SK-N-MC (cell line): ENCODE measurements around the gene PREX1.

Experiments
- DNase-seq: peaks from one replicate; pipeline ENCODE4 v3.0.0-alpha.2; 2011; ENCODE audit warnings: low read depth, low spot score
- H3K27ac ChIP-seq: fragments of 200-600 bp; sonication (generic); 2 replicates; pipeline ENCODE4 v1.5.1; 2016; ENCODE audit warnings: mixed run types
- H3K36me3 ChIP-seq: fragments of 200-600 bp; sonication (generic); 2 replicates; pipeline ENCODE4 v1.6.1; 2017; ENCODE audit warnings: antibody characterized with exemption, low read length, mixed read lengths; ENCODE audit not compliant: insufficient read depth
- H3K4me3 ChIP-seq: fragments of 200-600 bp; sonication (generic); 2 replicates; pipeline ENCODE4 v1.5.1; 2016
- H3K9ac ChIP-seq: fragments of 200-600 bp; sonication (generic); 2 replicates; pipeline ENCODE4 v1.8.0; 2017; ENCODE audit warnings: mixed run types, mixed read lengths; ENCODE audit not compliant: insufficient read length
- H3K9me3 ChIP-seq: fragments of 200-600 bp; sonication (generic); 2 replicates; pipeline ENCODE4 v1.6.1; 2017; ENCODE audit warnings: low read depth, mild to moderate bottlenecking, antibody characterized with exemption, low read length, moderate library complexity, mixed read lengths
- EZH2 ChIP-seq: fragments of 200-600 bp; sonication (generic); IDR thresholded peaks from one replicate; pipeline ENCODE4 v1.6.1; 2017; ENCODE audit warnings: antibody characterized with exemption
- FOXP2 ChIP-seq: optimal IDR thresholded peaks from 2 replicates; pipeline ENCODE3; 2011; ENCODE audit warnings: mild to moderate bottlenecking, moderate library complexity; ENCODE audit not compliant: insufficient read depth; ENCODE audit errors: extremely low read length, control extremely low read depth
- POLR2AphosphoS5 ChIP-seq: IDR thresholded peaks from 2 replicates; pipeline ENCODE4 v1.6.1; 2012; ENCODE audit warnings: mild to moderate bottlenecking, low read depth, low read length, borderline replicate concordance

The PREX1 gene

GRCh38 chr20:48744515-48744914 lies 83.3 kb downstream of the PREX1 start:
- TF ChIP-seq FOXP2 (no peak), POLR2AphosphoS5 (no peak), EZH2 (no peak)
- H3K9ac ChIP-seq = no peak overlapping the region
- H3K4me3 ChIP-seq = no peak overlapping the region
- H3K27ac ChIP-seq = no peak overlapping the region
- peaks cover 53% of the 10 kb centered on the region for H3K36me3 ChIP-seq
- no peaks in the 10 kb centered on the region for H3K9me3 ChIP-seq
- no peak for DNase-seq

GRCh38 chr20:48743807-48744206 lies 84.0 kb downstream of the PREX1 start:
- Histone ChIP-seq H3K9ac (no peak overlapping the region), H3K27ac (no peak overlapping the region), H3K9me3 (no peaks in the 10 kb centered on the region), H3K36me3 (peaks cover 58% of the 10 kb centered on the region), H3K4me3 (no peak overlapping the region)
- no peak for DNase-seq
- TF ChIP-seq POLR2AphosphoS5 (no peak), FOXP2 (no peak), EZH2 (no peak)

- no peak for DNase-seq
- H3K4me3 ChIP-seq = no peak overlapping the region
- TF ChIP-seq FOXP2 = no peak
- no peak for TF ChIP-seq EZH2
- TF ChIP-seq POLR2AphosphoS5 = no peak
- H3K9ac ChIP-seq = no peak overlapping the region
- no peaks in the 10 kb centered on the region for H3K9me3 ChIP-seq
- H3K27ac ChIP-seq = no peak overlapping the region
- H3K36me3 ChIP-seq = peaks cover 58% of the 10 kb centered on the region
These were observed 84.7 kb downstream of the PREX1 start for GRCh38 chr20:48742912-48743680.

- peaks cover 66% of the 10 kb centered on the region for H3K36me3 ChIP-seq
These were observed 85.6 kb downstream of the PREX1 start for GRCh38 chr20:48742233-48742632.

GRCh38 chr20:48741669-48742068 lies 86.1 kb downstream of the PREX1 start:
- Histone ChIP-seq H3K9me3 (no peaks in the 10 kb centered on the region), H3K27ac (no peak overlapping the region), H3K4me3 (no peak overlapping the region), H3K36me3 (peaks cover 71% of the 10 kb centered on the region), H3K9ac (no peak overlapping the region)
- no peak for DNase-seq
- TF ChIP-seq POLR2AphosphoS5 = no peak
- no peak for TF ChIP-seq EZH2
- no peak for TF ChIP-seq FOXP2

More at GRCh38 chr20:48742233-48742632, 85.6 kb downstream of the PREX1 start:
- TF ChIP-seq POLR2AphosphoS5 = no peak
- no peak for TF ChIP-seq EZH2
- no peak for TF ChIP-seq FOXP2
- no peak for DNase-seq
- Histone ChIP-seq H3K9me3 (no peaks in the 10 kb centered on the region), H3K9ac (no peak overlapping the region), H3K27ac (no peak overlapping the region), H3K4me3 (no peak overlapping the region)

- Histone ChIP-seq H3K27ac (peak overlapping the region; percentile 40; the same call in 1 of the 2 replicates), H3K36me3 (peaks cover 79% of the 10 kb centered on the region), H3K9ac (no peak overlapping the region), H3K9me3 (no peaks in the 10 kb centered on the region), H3K4me3 (no peak overlapping the region)
- no peak for TF ChIP-seq FOXP2
- TF ChIP-seq POLR2AphosphoS5 = no peak
- no peak for TF ChIP-seq EZH2
- no peak for DNase-seq
These were observed 87.1 kb downstream of the PREX1 start for GRCh38 chr20:48740712-48741111.

- no peak overlapping the region for H3K9ac ChIP-seq
These were observed 87.5 kb downstream of the PREX1 start for GRCh38 chr20:48740292-48740649.

GRCh38 chr20:48739395-48740291 lies 88.2 kb downstream of the PREX1 start:
- H3K27ac ChIP-seq = no peak overlapping the region
- peaks cover 79% of the 10 kb centered on the region for H3K36me3 ChIP-seq
- no peak overlapping the region for H3K9ac ChIP-seq
- TF ChIP-seq EZH2 (no peak), FOXP2 (no peak), POLR2AphosphoS5 (no peak)
- DNase-seq = no peak
- H3K9me3 ChIP-seq = no peaks in the 10 kb centered on the region
- no peak overlapping the region for H3K4me3 ChIP-seq

More at GRCh38 chr20:48740292-48740649, 87.5 kb downstream of the PREX1 start:
- TF ChIP-seq EZH2 = no peak
- no peak for TF ChIP-seq FOXP2
- no peak for TF ChIP-seq POLR2AphosphoS5
- Histone ChIP-seq H3K9me3 (no peaks in the 10 kb centered on the region), H3K27ac (no peak overlapping the region), H3K36me3 (peaks cover 79% of the 10 kb centered on the region), H3K4me3 (no peak overlapping the region)
- DNase-seq = no peak
